GM21367 (cell line): Measurements from ENCODE around the gene UBE2K.
"Not testable (repeated sequence)": the region's sequence is repeated elsewhere in the genome, so short reads cannot be mapped to it uniquely, and the experiment has no call there.

ENCODE experiments used
- ATAC-seq: cut with Tn5 transposase; IDR thresholded peaks from one replicate; pipeline ENCODE4 v1.9.1; 2021; ENCODE audit not compliant: unreplicated experiment

UBE2K gene

GRCh38 chr4:39687014-39687413, 10.9 kb upstream of the UBE2K start:
- ATAC-seq, result no peak

GRCh38 chr4:39689970-39690369, 8.0 kb upstream of the UBE2K start:
- ATAC-seq, result no peak

DNA sequence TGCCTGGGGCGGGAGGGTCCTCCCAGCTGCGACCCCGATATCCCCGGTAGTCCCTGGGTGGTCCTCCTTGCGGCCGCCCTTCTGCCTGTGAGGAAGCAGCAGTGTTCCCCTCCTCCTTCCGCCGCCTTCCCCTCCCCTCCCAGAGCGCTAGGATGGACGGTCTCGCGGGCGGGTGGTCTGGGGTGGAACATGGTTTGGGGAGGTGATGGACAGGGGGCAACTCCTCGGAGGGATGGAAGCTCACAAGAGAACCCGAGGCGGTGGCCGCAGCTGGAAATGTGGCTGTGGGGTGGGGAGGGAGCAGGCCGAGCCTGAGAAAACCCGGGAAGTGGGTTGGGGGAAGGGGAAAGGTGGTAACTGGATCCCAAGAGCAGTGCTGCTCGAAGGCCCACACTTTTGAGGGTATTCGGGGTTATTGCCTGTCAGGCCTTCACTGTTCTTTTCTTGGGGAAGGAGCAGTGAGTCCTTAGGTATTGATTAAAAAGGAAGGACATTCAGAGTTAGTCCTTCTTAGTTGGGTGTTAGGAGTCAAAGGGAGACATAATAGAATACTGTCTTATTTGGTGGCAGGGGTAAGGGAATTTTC, 581 bp downstream of the UBE2K start:
- ATAC-seq, result peak; percentile 26

GRCh38 chr4:39699687-39700409, 1.9 kb downstream of the UBE2K start:
- no peak for ATAC-seq

- ATAC-seq, result no peak
Observed at GRCh38 chr4:39700554-39700953, 2.6 kb downstream of the UBE2K start.

- ATAC-seq, result no peak
Observed at GRCh38 chr4:39702716-39703115, 4.8 kb downstream of the UBE2K start.

DNA sequence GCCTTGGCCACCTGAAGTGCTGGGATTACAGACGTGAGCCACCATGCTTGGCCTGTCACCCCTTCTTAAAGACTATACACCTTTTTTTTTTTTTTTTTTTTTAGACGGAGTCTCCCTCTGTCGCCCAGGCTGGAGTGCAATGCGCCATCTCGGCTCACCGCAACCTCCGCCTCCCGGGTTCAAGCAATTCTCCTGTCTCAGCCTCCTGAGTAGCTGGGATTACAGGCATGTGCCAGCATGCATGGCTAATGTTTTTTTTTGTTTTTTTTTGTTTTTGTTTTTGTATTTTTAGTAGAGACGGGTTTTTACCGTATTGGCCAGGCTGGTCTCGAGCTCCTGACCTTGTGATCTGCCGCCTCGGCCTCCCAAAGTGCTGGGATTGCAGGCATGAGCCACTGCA, 6.9 kb downstream of the UBE2K start:
- ATAC-seq, result not testable (repeated sequence)

- ATAC-seq, result no peak
Observed at GRCh38 chr4:39706334-39706733, 8.4 kb downstream of the UBE2K start.

DNA sequence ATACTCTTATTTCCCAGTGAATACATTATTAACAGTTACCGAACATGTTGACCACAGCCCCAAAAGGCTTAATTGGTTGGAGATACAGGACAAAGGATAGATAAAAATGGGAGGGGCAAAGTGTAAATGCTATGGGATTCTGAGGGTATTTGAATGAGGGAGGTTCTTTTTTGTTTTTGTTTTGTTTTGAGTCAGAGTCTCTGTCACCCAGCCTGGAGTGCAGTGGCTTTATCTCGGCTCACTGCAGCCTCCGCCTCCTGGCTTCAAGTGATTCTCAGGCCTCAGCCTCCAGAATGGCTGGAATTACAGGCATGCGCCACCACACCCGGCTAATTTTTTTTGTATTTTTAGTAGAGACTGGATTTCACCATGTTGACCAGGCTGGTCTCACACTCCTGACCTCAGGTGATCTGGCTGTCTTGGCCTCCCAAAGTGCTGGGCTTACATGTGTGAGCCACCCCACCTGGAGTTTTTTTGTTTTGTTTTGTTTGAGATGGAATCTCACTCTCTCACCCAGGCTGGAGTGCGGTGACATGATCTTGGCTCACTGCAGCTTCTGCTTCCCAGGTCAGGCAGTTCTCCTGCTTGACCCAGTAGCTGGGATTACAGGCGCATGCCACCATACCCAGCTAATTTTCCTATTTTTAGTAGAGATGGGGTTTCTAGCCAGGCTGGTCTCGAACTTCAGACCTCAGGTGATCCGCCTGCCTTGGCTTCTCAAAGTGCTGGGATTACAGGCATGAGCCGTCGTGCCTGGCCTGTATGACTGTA, 9.0 kb downstream of the UBE2K start:
- no peak for ATAC-seq

DNA sequence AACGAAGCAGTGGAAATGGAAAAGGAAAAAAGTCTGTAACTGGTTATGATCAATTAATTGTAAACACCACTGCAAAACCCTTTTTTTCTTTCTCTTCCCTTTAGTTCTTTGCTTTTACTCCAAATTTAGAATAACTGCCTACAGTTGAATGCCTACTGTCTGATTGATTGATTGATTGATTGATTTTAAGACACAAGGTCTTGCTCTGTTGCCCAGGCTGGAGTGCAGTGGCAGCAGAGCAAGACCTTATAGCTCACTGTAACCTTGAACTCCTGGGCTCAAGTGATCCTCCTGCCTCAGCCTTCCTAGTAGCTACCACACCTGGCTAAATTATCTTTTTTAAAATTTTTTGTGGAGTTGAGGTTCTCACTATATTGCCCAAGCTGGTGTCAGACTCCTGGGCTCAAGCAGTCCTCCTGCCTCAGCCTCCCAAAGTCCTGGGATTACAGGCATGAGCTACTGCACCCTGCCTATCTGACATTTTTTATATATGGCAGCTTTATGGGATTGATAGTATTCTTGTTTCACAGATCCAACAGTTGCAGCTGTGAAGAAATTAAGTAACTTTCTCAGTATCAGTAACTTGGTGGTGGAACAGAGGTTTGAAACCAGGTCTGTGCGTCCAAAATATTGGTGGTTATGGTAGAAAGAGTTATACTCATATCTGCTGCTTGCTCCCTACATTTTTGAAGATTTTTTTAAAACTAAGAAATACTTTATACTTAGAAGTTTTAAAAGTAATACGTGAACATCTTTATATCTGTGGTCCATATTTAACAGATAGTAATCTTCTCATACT, 12.4 kb downstream of the UBE2K start:
- no peak for ATAC-seq

- ATAC-seq, result no peak
Observed at GRCh38 chr4:39712819-39713607, 15.1 kb downstream of the UBE2K start.

- no peak for ATAC-seq
Observed at GRCh38 chr4:39713691-39714090, 15.8 kb downstream of the UBE2K start.

DNA sequence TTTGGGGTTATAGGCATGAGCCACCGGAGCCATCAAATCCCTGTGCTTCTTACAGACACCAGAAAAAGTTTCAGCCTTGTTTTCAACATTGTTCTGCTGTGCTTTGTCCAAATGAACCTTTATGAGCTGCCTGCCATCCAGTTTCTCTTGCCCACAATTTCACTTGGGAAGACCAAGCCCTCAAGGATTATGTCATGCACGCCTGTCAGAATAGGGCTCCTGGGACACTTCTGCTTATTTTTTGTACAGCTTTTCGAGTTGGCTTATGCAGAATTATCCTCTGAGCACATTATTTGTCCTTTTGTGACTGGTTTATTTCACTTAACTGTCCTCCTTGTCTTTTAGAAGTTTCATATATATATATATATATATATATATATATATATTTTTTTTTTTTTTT, 16.2 kb downstream of the UBE2K start:
- no peak for ATAC-seq

DNA sequence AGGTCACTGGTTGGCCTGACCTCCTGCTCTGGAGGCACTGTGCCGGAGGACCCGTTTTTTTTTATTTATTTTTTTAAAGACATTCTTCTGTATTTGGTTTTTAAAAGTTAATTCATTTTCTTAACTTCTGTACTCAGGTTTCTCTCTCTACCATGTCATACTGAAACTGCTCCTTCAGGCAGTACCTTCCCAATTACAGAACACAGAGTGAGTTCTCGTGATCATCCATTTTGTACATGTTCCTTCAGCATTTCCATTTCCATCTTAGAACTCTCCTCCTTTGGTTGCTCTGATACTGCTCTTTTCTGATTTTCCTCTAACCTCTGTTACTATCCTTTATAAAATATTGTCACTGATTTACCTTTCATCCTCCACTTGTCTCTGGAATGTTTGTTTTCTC, 17.9 kb downstream of the UBE2K start:
- ATAC-seq, result no peak

DNA sequence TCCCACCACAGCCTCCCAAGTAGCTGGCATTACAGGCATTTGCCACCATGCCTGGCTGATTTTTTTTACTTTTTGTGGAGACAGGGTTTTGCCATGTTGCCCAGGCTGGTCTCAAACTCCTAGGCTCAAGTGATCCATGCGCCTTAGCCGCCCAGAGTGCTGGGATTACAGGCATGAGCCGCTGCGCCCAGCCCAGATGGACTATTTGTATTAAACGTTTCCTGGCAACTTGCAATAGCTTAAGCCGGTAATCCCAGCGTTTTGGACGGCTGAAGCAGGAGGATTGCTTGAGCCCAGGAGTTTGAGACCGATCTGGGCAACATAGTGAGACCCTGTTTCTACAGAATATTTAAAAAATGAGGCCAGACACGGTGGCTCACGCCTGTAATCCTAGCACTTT, 18.4 kb downstream of the UBE2K start:
- ATAC-seq, result no peak

DNA sequence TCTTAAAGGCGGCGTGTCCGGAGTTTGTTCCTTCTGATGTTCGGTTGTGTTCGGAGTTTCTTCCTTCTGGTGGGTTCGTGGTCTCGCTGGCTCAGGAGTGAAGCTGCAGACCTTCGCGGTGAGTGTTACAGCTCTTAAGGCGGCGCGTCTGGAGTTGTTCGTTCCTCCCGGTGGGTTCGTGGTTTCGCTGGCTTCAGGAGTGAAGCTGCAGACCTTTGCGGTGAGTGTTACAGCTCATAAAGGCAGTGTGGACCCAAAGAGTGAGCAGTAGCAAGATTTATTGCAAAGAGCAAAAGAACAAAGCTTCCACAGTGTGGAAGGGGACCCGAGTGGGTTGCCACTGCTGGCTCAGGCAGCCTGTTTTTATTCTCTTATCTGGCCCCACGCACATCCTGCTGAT, 19.8 kb downstream of the UBE2K start:
- not testable (repeated sequence) for ATAC-seq

GRCh38 chr4:39718366-39719323, 20.7 kb downstream of the UBE2K start:
- ATAC-seq, result no peak

- no peak for ATAC-seq
Observed at GRCh38 chr4:39719804-39720580, 22.1 kb downstream of the UBE2K start.

GRCh38 chr4:39721273-39721672, 23.3 kb downstream of the UBE2K start:
- not testable (repeated sequence) for ATAC-seq
